Smooth muscle cell (in vitro differentiated cells): ENCODE measurements around the gene EVPL. TPM values are rescaled to one million over a fixed set of nuclear protein-coding genes. Genes with fewer than 3 reads are reported as not detected.

Source experiments
- DNase-seq: peaks from one replicate; lab custom pipeline; 2025; ENCODE audit not compliant: unreplicated experiment; lab: John Stamatoyannopoulos, UW
- H2AFZ ChIP-seq: fragments of 200-600 bp; sonication (generic); 2 replicates; pipeline ENCODE4 v1.6.0; 2016; ENCODE audit warnings: antibody characterized with exemption, low read depth, mild to moderate bottlenecking
- H3F3A ChIP-seq: fragments of 200-600 bp; sonication (generic); 2 replicates; pipeline ENCODE4 v1.6.0; 2017; ENCODE audit warnings: antibody characterized with exemption, low read depth
- H3K27ac ChIP-seq: fragments of 200-600 bp; sonication (generic); 2 replicates; pipeline ENCODE4 v1.5.1; 2016; ENCODE audit warnings: low read depth, mild to moderate bottlenecking
- H3K27me3 ChIP-seq: fragments of 200-600 bp; sonication (generic); 2 replicates; pipeline ENCODE4 v1.6.1; 2016; ENCODE audit warnings: low read depth, mild to moderate bottlenecking
- H3K36me3 ChIP-seq: fragments of 200-600 bp; sonication (generic); 2 replicates; pipeline ENCODE4 v1.5.1; 2016; ENCODE audit warnings: low read depth
- H3K4me1 ChIP-seq: fragments of 200-600 bp; sonication (generic); 2 replicates; pipeline ENCODE4 v1.5.1; 2016; ENCODE audit warnings: low read depth
- H3K4me2 ChIP-seq: fragments of 200-600 bp; sonication (generic); 2 replicates; pipeline ENCODE4 v1.6.0; 2016; ENCODE audit warnings: mild to moderate bottlenecking
- H3K4me3 ChIP-seq: fragments of 200-600 bp; sonication (generic); 2 replicates; pipeline ENCODE4 v1.5.1; 2016; ENCODE audit warnings: mild to moderate bottlenecking
- H3K79me2 ChIP-seq: fragments of 200-600 bp; sonication (generic); 2 replicates; pipeline ENCODE4 v1.6.0; 2016; ENCODE audit warnings: low read depth, mild to moderate bottlenecking
- H3K9ac ChIP-seq: fragments of 200-600 bp; sonication (generic); 2 replicates; pipeline ENCODE4 v1.6.0; 2016; ENCODE audit warnings: low read depth
- H3K9me3 ChIP-seq: fragments of 200-600 bp; sonication (generic); replicated peaks from 2 replicates; pipeline ENCODE4 v1.5.1; 2016; ENCODE audit warnings: low read depth
- H4K20me1 ChIP-seq: fragments of 200-600 bp; sonication (generic); 2 replicates; pipeline ENCODE4 v1.6.0; 2016; ENCODE audit warnings: low read depth
- CTCF ChIP-seq: fragments of 200-600 bp; sonication (generic); IDR thresholded peaks from 2 replicates; pipeline ENCODE4 v1.5.1; 2017; ENCODE audit warnings: borderline replicate concordance, mild to moderate bottlenecking, antibody characterized with exemption; ENCODE audit not compliant: insufficient read depth, poor library complexity, severe bottlenecking
- WGBS: methylation state at CpG from one replicate; pipeline ENCODE4 v1.1.7; 2016; ENCODE audit warnings: low lambda C conversion rate; 5-methylcytosine and 5-hydroxymethylcytosine counted together
- polyA plus RNA-seq: library from polyadenylated mRNA; unstranded; fragments of >200 nt; fragmentation: Nextera tagmentation; extraction: Ambion mirVana; gene quantifications from 2 replicates; pipeline ENCODE4 v1.2.1, GENCODE V29; 2016
- total RNA-seq: library from RNA; depleted of rRNA; stranded (reverse); fragments of >200 nt; gene quantifications from 2 replicates; pipeline ENCODE4 v1.2.3, GENCODE V29; 2014

The EVPL gene
- total and polyA plus RNA-seq, 2 experiments from 2014 or later: 1.6 to 2.0 TPM

DNA sequence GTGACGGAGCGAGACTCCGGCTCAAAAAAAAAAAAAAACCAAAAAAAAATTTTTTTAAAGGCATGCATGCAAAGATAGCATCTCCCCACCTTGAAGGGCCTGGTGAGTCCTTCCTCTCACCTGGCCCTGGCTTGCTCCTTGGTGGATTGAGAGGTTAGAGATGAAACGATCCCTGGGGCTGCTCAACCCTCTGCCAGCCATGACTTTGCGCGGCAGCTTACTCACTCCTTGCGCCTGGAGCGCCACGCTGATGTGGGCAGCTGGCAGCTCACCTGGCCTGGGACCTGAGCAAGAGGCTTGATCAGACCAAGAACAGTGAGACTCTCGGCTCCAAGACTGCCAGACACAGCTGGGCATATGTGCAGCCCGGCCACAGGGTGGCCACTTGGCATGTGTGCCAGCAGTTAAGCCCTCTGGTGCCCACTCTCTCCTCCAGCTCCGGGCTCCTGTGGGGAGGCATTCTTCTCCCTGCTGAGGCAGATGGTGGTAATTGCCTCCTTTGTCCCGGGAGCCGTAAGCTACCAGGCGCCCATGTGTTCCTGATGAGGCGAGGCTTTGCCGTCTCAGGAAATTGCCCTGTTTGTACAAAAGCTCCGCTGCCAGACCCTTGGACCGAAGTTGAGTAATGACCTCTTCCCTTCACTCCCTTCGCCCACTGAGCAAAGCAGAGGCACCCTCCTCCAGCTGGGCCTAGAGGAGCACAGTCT is 5.1 kb upstream of the EVPL start:
- no peaks in the 10 kb centered on the region for H3K9me3 ChIP-seq
- H3K36me3 ChIP-seq: no peaks in the 10 kb centered on the region

GRCh38 chr17:76026714-76027158 is 370 bp downstream of the EVPL start:
- Histone ChIP-seq H4K20me1 (no peaks in the 10 kb centered on the region), H3K9ac (no peak overlapping the region), H2AFZ (no peak overlapping the region), H3K4me1 (peaks cover 4% of the 10 kb centered on the region), H3F3A (no peaks in the 10 kb centered on the region), H3K27ac (no peak overlapping the region), H3K4me2 (no peak overlapping the region), H3K79me2 (no peaks in the 10 kb centered on the region), H3K4me3 (no peak overlapping the region), H3K27me3 (no peaks in the 10 kb centered on the region), H3K36me3 (no peaks in the 10 kb centered on the region), H3K9me3 (no peaks in the 10 kb centered on the region)
- no peak for DNase-seq
- WGBS: 93% methylated on average over 14 of the region's 15 CpGs
- TF ChIP-seq CTCF: no peak

More for the DNA sequence above, 5.1 kb upstream of the EVPL start:
- H3K4me1 ChIP-seq: peaks cover 9% of the 10 kb centered on the region
- no peak overlapping the region for H3K4me3 ChIP-seq
- H3K4me2 ChIP-seq: no peak overlapping the region
- H3K27me3 ChIP-seq: no peaks in the 10 kb centered on the region
- no peak overlapping the region for H2AFZ ChIP-seq
- H3K79me2 ChIP-seq: no peaks in the 10 kb centered on the region
- H3K9ac ChIP-seq: no peak overlapping the region
- H3K27ac ChIP-seq: no peak overlapping the region
- no peak for DNase-seq
- no peaks in the 10 kb centered on the region for H3F3A ChIP-seq
- no peak for TF ChIP-seq CTCF
- 95% methylated on average over 17 of the region's 20 CpGs for WGBS
- H4K20me1 ChIP-seq: no peaks in the 10 kb centered on the region

DNA sequence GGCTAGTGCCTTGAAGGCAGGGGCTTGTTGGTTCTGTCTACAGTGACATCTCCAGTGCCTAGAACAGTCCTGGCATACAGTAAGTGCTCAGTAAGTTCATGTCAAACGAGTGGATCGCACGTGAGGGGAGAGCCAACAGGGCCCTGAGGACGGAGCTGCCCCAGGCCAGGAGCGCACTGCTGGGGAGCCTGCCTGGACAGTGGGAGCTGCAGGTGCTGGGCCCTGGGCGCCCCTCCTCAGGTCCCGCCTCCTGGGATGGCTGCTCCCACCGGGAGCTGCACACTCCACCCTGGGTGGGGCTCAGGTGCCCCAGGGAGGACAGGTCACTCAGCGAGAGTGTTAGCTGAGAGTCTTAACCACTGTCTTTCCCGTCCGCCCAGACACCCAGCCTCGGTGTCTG is 1.8 kb downstream of the EVPL start:
- Histone ChIP-seq H2AFZ (no peak overlapping the region), H3K9me3 (no peaks in the 10 kb centered on the region)
- 90% methylated on average over 12 of the region's 12 CpGs for WGBS

More for the DNA sequence above, 1.8 kb downstream of the EVPL start:
- no peaks in the 10 kb centered on the region for H3K79me2 ChIP-seq
- H3K36me3 ChIP-seq: no peaks in the 10 kb centered on the region
- peaks cover 4% of the 10 kb centered on the region for H3K4me1 ChIP-seq
- H3K4me3 ChIP-seq: no peak overlapping the region
- H3K27ac ChIP-seq: no peak overlapping the region
- no peak for TF ChIP-seq CTCF
- no peaks in the 10 kb centered on the region for H4K20me1 ChIP-seq
- no peak for DNase-seq
- no peak overlapping the region for H3K9ac ChIP-seq
- no peaks in the 10 kb centered on the region for H3K27me3 ChIP-seq
- no peak overlapping the region for H3K4me2 ChIP-seq
- no peaks in the 10 kb centered on the region for H3F3A ChIP-seq
